Spleen (tissue), 11 donors: Measurements from ENCODE around the gene PTGDR2. TPM values are rescaled to one million over a fixed set of nuclear protein-coding genes. Genes with fewer than 3 reads are reported as not detected.

Source experiments
- DNase-seq: peaks from one replicate; pipeline ENCODE4 v3.0.0-alpha.2; 2020
- H3K27ac ChIP-seq, 8 donors: fragments of 200-600 bp; sonication (generic) in 7 of 8; 1 replicate in 4 of 8; 2 replicates in 4 of 8; pipeline versions ENCODE4 v1.5.0 to v1.8.0; 2016 to 2021; ENCODE audit warnings: inconsistent platforms in 4 of 8, mild to moderate bottlenecking in 4 of 8, moderate library complexity in 1 of 8
- H3K27me3 ChIP-seq, 7 donors: fragments of 200-600 bp; sonication (generic) in 6 of 7; replicated peaks in 1 of 7; 1 replicate in 4 of 7; 2 replicates in 3 of 7; pipeline versions ENCODE4 v1.5.0 to v1.8.0; 2016 to 2021; ENCODE audit warnings: inconsistent platforms in 3 of 7, mild to moderate bottlenecking in 1 of 7
- H3K36me3 ChIP-seq, 6 donors: fragments of 200-600 bp; sonication (generic) in 5 of 6; 1 replicate in 4 of 6; 2 replicates in 2 of 6; pipeline versions ENCODE4 v1.5.0 to v1.8.0; 2016 to 2021; ENCODE audit warnings: inconsistent platforms in 2 of 6
- H3K4me1 ChIP-seq, 6 donors: fragments of 200-600 bp; sonication (generic) in 5 of 6; 1 replicate in 3 of 6; 2 replicates in 3 of 6; pipeline versions ENCODE4 v1.5.0 to v1.8.0; 2016 to 2021; ENCODE audit warnings: inconsistent platforms in 3 of 6
- H3K4me3 ChIP-seq, 8 donors: fragments of 200-600 bp; sonication (generic) in 7 of 8; 1 replicate in 4 of 8; 2 replicates in 4 of 8; pipeline versions ENCODE4 v1.5.0 to v1.8.0; 2016 to 2021; ENCODE audit warnings: inconsistent platforms in 4 of 8, mild to moderate bottlenecking in 4 of 8, moderate library complexity in 2 of 8
- H3K9me3 ChIP-seq, 8 donors: fragments of 200-600 bp; sonication (generic) in 7 of 8; 1 replicate in 4 of 8; 2 replicates in 4 of 8; pipeline versions ENCODE4 v1.5.0 to v1.8.0; 2016 to 2021; ENCODE audit warnings: inconsistent platforms in 4 of 8
- CTCF ChIP-seq, 11 experiments: fragments of 200-600 bp in 7 of 11; fragments of 450-650 bp in 4 of 11; sonication (generic) in 4 of 11; IDR thresholded peaks in 8 of 11; conservative IDR thresholded peaks in 3 of 11; 1 replicate in 7 of 11; 2 replicates in 4 of 11; pipeline versions ENCODE4 v1.4.0 to v1.8.0; 2016 to 2021; ENCODE audit warnings: antibody characterized with exemption in 11 of 11, inconsistent platforms in 4 of 11, mild to moderate bottlenecking in 1 of 11
- POLR2A ChIP-seq, 3 donors: fragments of 450-650 bp; IDR thresholded peaks; one replicate each; pipeline ENCODE4 v1.5.1; 2017; ENCODE audit warnings: antibody characterized with exemption in 3 of 3, mild to moderate bottlenecking in 1 of 3
- POLR2AphosphoS5 ChIP-seq, 3 donors: sonication (generic); formaldehyde crosslinking; IDR thresholded peaks; one replicate each; pipeline ENCODE4 v1.5.1; 2017; ENCODE audit warnings: antibody characterized with exemption in 3 of 3
- WGBS, 5 donors: extraction: QIAGEN DNeasy Blood & Tissue Kit in 3 of 5; methylation state at CpG; one replicate each; pipeline versions ENCODE4 v1.1.5 to v1.1.7; 2013 to 2018; 5-methylcytosine and 5-hydroxymethylcytosine counted together
- intact Hi-C: fragments of 100-400 bp; cut with DNase I; formaldehyde crosslinking; loops from one replicate; pipeline ENCODE4 v1.15.0; 2023; ENCODE audit warnings: low total_unique reads
- polyA plus RNA-seq, 3 donors: library from polyadenylated mRNA; stranded (reverse); fragments of 200-250 nt; gene quantifications; one replicate each; pipeline ENCODE4 v1.2.1, GENCODE V29; 2013
- total RNA-seq, 7 donors: library from RNA; depleted of rRNA in 3 of 7; stranded (reverse); fragments of >200 nt in 3 of 7; fragmentation: NEBNext Ultra II Directional in 4 of 7; extraction: Animal tissue kit (Norgen Biotek cat#: 25700) in 4 of 7; gene quantifications; one replicate each; pipeline versions ENCODE4 v1.1.0 to v1.2.1, GENCODE V29; 2016 to 2021
- donor health status: healthy with polysubstance abuse.
- donor health status: DM: no; HTN: no; CAD: no; lungs with moderate emphysema.
- donor health status: DM: no; HTN: no; CAD: no.
- donor health status: Bipolar disorder and iron deficiency.
- donor health status: healthy.
- donor health status: DM: no; HTN: no; CAD: no.
- donor health status: DM: yes; HTN: yes; CAD: no.

Gene PTGDR2
- total and polyA plus RNA-seq, 10 donors = 0.10 to 1.1 (median 0.26) TPM; not detected in 1

DNA sequence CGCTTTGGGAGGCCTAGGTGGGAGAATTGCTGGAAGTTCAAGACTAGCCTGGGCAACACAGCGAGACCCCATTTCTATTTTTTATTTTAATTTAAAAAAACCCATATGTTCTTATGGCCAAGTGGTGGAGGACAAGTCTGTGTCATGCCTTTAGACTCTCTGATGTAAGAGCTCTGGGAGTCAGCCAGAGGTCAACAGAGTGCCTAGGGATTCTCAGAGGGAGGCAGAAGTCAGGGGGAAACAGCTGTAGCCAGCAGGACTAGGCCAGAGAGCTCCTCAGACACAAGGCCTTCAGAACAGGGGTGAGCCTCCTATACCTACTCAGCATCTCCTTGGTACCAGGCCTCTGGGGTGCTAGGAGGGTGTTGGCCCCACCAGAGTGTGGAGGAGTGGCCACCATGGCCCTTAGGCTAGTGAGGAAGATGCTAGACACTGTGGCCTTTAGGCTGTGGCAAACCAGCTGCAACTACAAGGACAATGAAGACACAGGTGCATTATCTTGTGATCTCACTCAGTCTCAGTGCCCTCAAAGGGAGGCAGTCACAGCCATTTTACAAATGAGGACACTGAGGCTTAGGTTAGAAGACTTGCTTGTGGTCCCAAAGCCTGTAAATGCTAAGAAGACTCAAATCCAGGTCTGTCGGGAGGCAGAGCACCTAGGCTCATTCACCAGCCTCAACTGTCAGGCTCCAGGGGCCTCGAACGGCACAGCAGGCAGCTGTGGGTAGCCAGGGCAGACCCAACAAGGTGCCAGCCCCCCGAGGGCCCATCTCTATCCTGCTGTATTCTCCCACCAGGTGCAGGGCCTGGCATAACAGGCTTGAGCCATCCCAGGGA lies 16.6 kb upstream of the PTGDR2 start:
- intact Hi-C loops = no loop called here
- Histone ChIP-seq H3K4me1 (peaks cover 0 to 30% (median 8%) of the 10 kb centered on the region in 6 donors), H3K36me3 (peaks cover 0 to 17% (median 0%) of the 10 kb centered on the region in 6 donors), H3K27me3 (peaks cover 0 to 11% (median 0%) of the 10 kb centered on the region in 7 donors), H3K4me3 (no peak overlapping the region), H3K27ac (peak overlapping the region in 3 of 8 donors; percentile 17 to 36 (median 22)), H3K9me3 (no peaks in the 10 kb centered on the region)
- DNase-seq = peak; percentile 45
- TF ChIP-seq CTCF (IDR thresholded peaks at IDR 0.05 in 8 of 11, conservative IDR thresholded peaks at IDR 0.05 in 3 of 11) = no peak
- TF ChIP-seq POLR2A (IDR thresholded peaks at IDR 0.05) = no peak
- TF ChIP-seq POLR2AphosphoS5 (IDR thresholded peaks at IDR 0.05) = peak in 1 of 3 donors; percentile 38
- 84 to 94% (median 91%) methylated on average over 4 to 6 of the region's 6 CpGs for WGBS, 5 donors

GRCh38 chr11:60871378-60872061 lies 15.8 kb upstream of the PTGDR2 start:
- H3K4me3 ChIP-seq = no peak overlapping the region
- peaks cover 0 to 11% (median 0%) of the 10 kb centered on the region in 7 donors for H3K27me3 ChIP-seq
- H3K27ac ChIP-seq = peak overlapping the region in 2 of 8 donors; percentile 17 to 36
- DNase-seq = peak; percentile 41
- TF ChIP-seq CTCF (IDR thresholded peaks at IDR 0.05 in 8 of 11, conservative IDR thresholded peaks at IDR 0.05 in 3 of 11) (peak in 1 of 11 experiments; percentile 6), POLR2A (IDR thresholded peaks at IDR 0.05) (no peak), POLR2AphosphoS5 (IDR thresholded peaks at IDR 0.05) (no peak)
- WGBS, 5 donors = 56 to 65% (median 61%) methylated on average over 5 to 7 of the region's 7 CpGs
- peaks cover 0 to 12% (median 0%) of the 10 kb centered on the region in 6 donors for H3K36me3 ChIP-seq
- intact Hi-C loops = no loop called here
- H3K4me1 ChIP-seq = peaks cover 0 to 30% (median 8%) of the 10 kb centered on the region in 6 donors
- no peaks in the 10 kb centered on the region for H3K9me3 ChIP-seq

DNA sequence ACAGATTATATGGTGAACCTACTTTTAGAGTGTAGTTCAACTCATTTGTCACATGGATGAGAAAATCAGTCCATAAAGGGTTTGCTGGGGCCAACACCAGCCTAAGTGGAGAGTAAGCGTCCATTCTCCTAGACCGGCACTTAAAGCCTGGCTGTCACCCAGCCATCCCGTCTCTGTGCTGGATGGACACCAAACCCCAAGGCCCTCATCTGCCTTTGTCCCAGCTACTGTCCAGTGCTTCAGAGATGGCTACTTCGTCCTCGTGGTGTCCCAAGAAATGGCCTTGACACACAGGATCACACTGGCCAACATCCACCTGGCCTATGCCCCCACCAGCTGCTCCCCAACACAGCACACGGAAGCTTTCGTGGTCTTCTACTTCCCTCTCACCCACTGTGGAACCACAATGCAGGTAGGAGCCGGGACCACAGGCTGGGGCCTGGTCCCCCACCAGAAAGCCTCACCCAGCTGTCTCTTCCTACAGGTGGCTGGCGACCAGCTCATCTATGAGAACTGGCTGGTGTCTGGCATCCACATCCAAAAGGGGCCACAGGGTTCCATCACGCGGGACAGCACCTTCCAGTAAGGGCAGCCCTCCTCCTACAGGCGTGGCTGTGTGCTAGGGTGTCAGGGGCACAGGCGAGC lies 15.1 kb upstream of the PTGDR2 start:
- Histone ChIP-seq H3K4me1 (peaks cover 0 to 30% (median 8%) of the 10 kb centered on the region in 6 donors), H3K27me3 (peaks cover 0 to 11% (median 0%) of the 10 kb centered on the region in 7 donors), H3K27ac (peak overlapping the region in 1 of 8 donors; percentile 36), H3K36me3 (peaks cover 0 to 12% (median 0%) of the 10 kb centered on the region in 6 donors), H3K4me3 (no peak overlapping the region), H3K9me3 (no peaks in the 10 kb centered on the region)
- TF ChIP-seq POLR2A (IDR thresholded peaks at IDR 0.05) (no peak), POLR2AphosphoS5 (IDR thresholded peaks at IDR 0.05) (no peak), CTCF (IDR thresholded peaks at IDR 0.05 in 8 of 11, conservative IDR thresholded peaks at IDR 0.05 in 3 of 11) (no peak)
- 63 to 77% (median 69%) methylated on average over 11 to 13 of the region's 13 CpGs for WGBS, 5 donors
- intact Hi-C loops = no loop called here
- peak; percentile 64 for DNase-seq
